GM12878 (cell line): ENCODE data around the gene UBE2D1. TPM values are rescaled to one million over a fixed set of nuclear protein-coding genes. Genes with fewer than 3 reads are reported as not detected.
"Not testable (repeated sequence)": the region's sequence is repeated elsewhere in the genome, so short reads cannot be mapped to it uniquely, and the experiment has no call there.

ENCODE experiments used
- ATAC-seq: fragments of 200-7000 bp; cut with Tn5 transposase; 3 replicates; pipeline ENCODE4 v1.9.1; 2020; ENCODE audit warnings: mild to moderate bottlenecking, moderate library complexity
- BruUV-seq: library from RNA; stranded (reverse); fragments of 400-500 nt; replicated peaks from 2 replicates; lab custom pipeline; 2021; lab: Mats Ljungman, UMichigan
- CTCF ChIA-PET: fragments of 300-600 bp; sonication (Branson Sonifier 250); formaldehyde crosslinking; extraction: SDS; loops from one replicate; lab custom pipeline; 2021; ENCODE audit warnings: inconsistent platforms; lab: Yijun Ruan, JAX
- POLR2A ChIA-PET: fragments of 350-600 bp; formaldehyde crosslinking; extraction: SDS; loops from one replicate; lab custom pipeline; 2021; ENCODE audit warnings: inconsistent platforms; lab: Charles Lee
- RAD21 ChIA-PET: fragments of 300-600 bp; sonication (Branson Sonifier 250); formaldehyde crosslinking; loops from one replicate; lab custom pipeline; 2023; ENCODE audit warnings: antibody characterized with exemption; ENCODE audit not compliant: unreplicated experiment; lab: Charles Lee
- SMC1A ChIA-PET: fragments of 300-600 bp; sonication (Branson Sonifier 250); formaldehyde crosslinking; loops from one replicate; lab custom pipeline; 2023; ENCODE audit not compliant: unreplicated experiment, uncharacterized antibody; lab: Charles Lee
- DNase-seq: peaks from one replicate; pipeline ENCODE4 v3.0.0-alpha.2; 2011; ENCODE audit warnings: low read depth, low spot score
- FAIRE-seq: peaks from 3 replicates; lab custom pipeline; 2011; peaks lifted over from hg19 to GRCh38; lab: Jason Lieb, UNC
- H2AFZ ChIP-seq: 2 replicates; pipeline ENCODE4 v1.6.0; 2011; ENCODE audit warnings: low read depth, low read length, control low read depth; ENCODE audit not compliant: control insufficient read depth
- H3K27ac ChIP-seq: 2 replicates; pipeline ENCODE4 v1.5.1; 2011; ENCODE audit warnings: control low read depth; ENCODE audit not compliant: control insufficient read depth, insufficient read depth
- H3K27me3 ChIP-seq, 2 experiments: replicated peaks in 1 of 2; 2 replicates each; pipeline versions ENCODE4 v1.6.0 to v1.6.1; 2011; ENCODE audit warnings: low read length in 1 of 2; ENCODE audit not compliant: control insufficient read depth in 2 of 2, insufficient read depth in 2 of 2
- H3K36me3 ChIP-seq, 2 experiments: 2 replicates each; pipeline ENCODE4 v1.5.1; 2011; ENCODE audit warnings: low read length in 1 of 2; ENCODE audit not compliant: control insufficient read depth in 2 of 2, insufficient read depth in 2 of 2
- H3K4me1 ChIP-seq: 2 replicates; pipeline ENCODE4 v1.6.1; 2011; ENCODE audit warnings: mild to moderate bottlenecking, low read length, moderate library complexity, mixed read lengths; ENCODE audit not compliant: control insufficient read depth, insufficient read depth
- H3K4me2 ChIP-seq: 2 replicates; pipeline ENCODE4 v1.6.0; 2011; ENCODE audit warnings: control low read depth; ENCODE audit not compliant: control insufficient read depth, insufficient read depth
- H3K4me3 ChIP-seq: fragments of 200-600 bp; sonication (generic); 2 replicates; pipeline ENCODE4 v1.5.1; 2016
- H3K79me2 ChIP-seq: 2 replicates; pipeline ENCODE4 v1.6.0; 2011; ENCODE audit warnings: low read length; ENCODE audit not compliant: control insufficient read depth, insufficient read depth
- H3K9ac ChIP-seq: 2 replicates; pipeline ENCODE4 v1.8.0; 2011; ENCODE audit warnings: low read length, control low read depth, mixed read lengths; ENCODE audit not compliant: control insufficient read depth, insufficient read depth
- H3K9me3 ChIP-seq: replicated peaks from 3 replicates; pipeline ENCODE4 v1.5.1; 2011; ENCODE audit warnings: mild to moderate bottlenecking, low read length; ENCODE audit not compliant: control insufficient read depth, insufficient read depth
- H4K20me1 ChIP-seq: 2 replicates; pipeline ENCODE4 v1.6.0; 2011; ENCODE audit not compliant: control insufficient read depth, insufficient read depth
- GABPA ChIP-seq: IDR thresholded peaks from 2 replicates; pipeline ENCODE4 v1.6.1; 2014; ENCODE audit warnings: antibody characterized with exemption, low read depth, mild to moderate bottlenecking, inconsistent platforms
- HDAC2 ChIP-seq: fragments of 200-600 bp; sonication (generic); IDR thresholded peaks from 2 replicates; pipeline ENCODE4 v1.6.1; 2017
- WGBS: methylation state at CpG from one replicate; pipeline ENCODE4 v1.1.6; 2016; ENCODE audit warnings: low lambda C conversion rate; ENCODE audit not compliant: insufficient replicate concordance, insufficient coverage; ENCODE audit errors: missing lambda C conversion rate; 5-methylcytosine and 5-hydroxymethylcytosine counted together
- in situ Hi-C: fragments of 300-500 bp; cut with MboI; formaldehyde crosslinking; loops from 9 replicates; pipeline ENCODE4 v1.14.3; 2018; ENCODE audit warnings: mixed read lengths
- intact Hi-C: fragments of 100-400 bp; cut with micrococcal nuclease; formaldehyde crosslinking; loops from one replicate; pipeline ENCODE4 v1.14.2; 2022; ENCODE audit not compliant: unreplicated experiment
- polyA plus RNA-seq, 11 experiments: library from polyadenylated mRNA; depleted of rRNA in 4 of 11; unstranded in 6 of 11; stranded (reverse) in 5 of 11; fragments of >200 nt; fragmentation: Nextera tagmentation in 4 of 11; fragmentation: Illumina TruSeq in 1 of 11; extraction: Ambion mirVana in 4 of 11; extraction: Trizol in 1 of 11; gene quantifications; 1 replicate in 1 of 11; 2 replicates in 10 of 11; pipeline versions ENCODE4 v1.2.1 to v1.2.3, GENCODE V29; 2011 to 2016; ENCODE audit warnings: inconsistent platforms in 2 of 11, missing spikeins in 2 of 11, low read depth in 1 of 11
- total RNA-seq, 4 experiments: library from RNA; depleted of rRNA in 3 of 4; stranded (reverse); fragments of >200 nt in 3 of 4; fragmentation: Illumina TruSeq in 1 of 4; extraction: Trizol in 1 of 4; gene quantifications; 2 replicates each; pipeline versions ENCODE4 v1.2.1 to v1.2.3, GENCODE V29; 2013 to 2021
- TF ChIP-seq, protein P1 (sequence below): fragments of 450-650 bp; IDR thresholded peaks from 2 replicates; pipeline ENCODE4 v1.6.1; 2018; ENCODE audit warnings: borderline replicate concordance, mild to moderate bottlenecking; ENCODE audit not compliant: partially characterized antibody
- TF ChIP-seq, protein P2 (sequence below): fragments of 450-650 bp; IDR thresholded peaks from 2 replicates; pipeline ENCODE4 v1.6.1; 2017; ENCODE audit warnings: mild to moderate bottlenecking, moderate library complexity
- TF ChIP-seq, protein P3 (sequence below): IDR thresholded peaks from 2 replicates; pipeline ENCODE4 v1.6.1; 2011; ENCODE audit warnings: borderline replicate concordance, low read depth, mild to moderate bottlenecking, moderate library complexity, low read length; ENCODE audit not compliant: insufficient read depth, poor library complexity, severe bottlenecking

UBE2D1 gene
- total and polyA plus RNA-seq, 10 of the 15 experiments (the other 5 are each of a cell fraction or from before 2014, with no cell fraction given) = 6.1 to 32.0 (median 15.5) TPM

DNA sequence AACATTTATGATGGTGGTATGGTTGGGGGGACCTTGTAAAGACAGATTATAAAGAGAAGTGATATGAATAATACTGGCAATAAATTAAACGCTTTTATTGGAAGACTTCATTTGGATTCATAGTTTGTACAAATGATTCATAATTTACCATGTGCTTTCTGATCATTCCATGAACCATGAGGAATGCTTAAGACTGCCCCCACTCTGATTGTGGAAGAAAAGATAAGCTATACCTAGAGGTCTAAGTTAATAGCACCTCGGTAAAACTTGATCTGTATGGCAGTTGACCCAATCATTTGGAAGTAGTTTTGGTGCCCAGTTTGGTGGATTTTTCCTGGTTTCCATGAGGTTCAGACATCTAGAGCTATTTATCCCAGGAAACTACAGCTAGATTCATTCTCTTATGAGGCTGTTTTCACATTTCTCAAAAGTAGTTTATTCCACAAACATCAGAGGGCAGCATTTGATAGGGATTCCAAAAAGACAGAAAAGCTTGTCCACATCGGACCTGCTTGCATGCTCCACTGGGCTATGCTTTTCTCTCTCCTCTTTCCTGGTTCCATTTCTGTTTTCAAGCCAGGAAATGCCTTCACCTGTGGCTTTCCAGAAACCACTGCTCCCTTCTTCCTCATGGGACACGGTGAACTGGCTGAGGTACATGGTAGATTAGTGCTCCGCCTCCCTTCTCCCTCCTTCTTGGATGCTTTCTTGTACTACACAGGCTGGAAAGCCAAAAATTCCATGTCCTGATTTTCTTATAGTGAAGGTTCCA is 79.7 kb downstream of the UBE2D1 start (continued):
- TF ChIP-seq, protein P1, sequence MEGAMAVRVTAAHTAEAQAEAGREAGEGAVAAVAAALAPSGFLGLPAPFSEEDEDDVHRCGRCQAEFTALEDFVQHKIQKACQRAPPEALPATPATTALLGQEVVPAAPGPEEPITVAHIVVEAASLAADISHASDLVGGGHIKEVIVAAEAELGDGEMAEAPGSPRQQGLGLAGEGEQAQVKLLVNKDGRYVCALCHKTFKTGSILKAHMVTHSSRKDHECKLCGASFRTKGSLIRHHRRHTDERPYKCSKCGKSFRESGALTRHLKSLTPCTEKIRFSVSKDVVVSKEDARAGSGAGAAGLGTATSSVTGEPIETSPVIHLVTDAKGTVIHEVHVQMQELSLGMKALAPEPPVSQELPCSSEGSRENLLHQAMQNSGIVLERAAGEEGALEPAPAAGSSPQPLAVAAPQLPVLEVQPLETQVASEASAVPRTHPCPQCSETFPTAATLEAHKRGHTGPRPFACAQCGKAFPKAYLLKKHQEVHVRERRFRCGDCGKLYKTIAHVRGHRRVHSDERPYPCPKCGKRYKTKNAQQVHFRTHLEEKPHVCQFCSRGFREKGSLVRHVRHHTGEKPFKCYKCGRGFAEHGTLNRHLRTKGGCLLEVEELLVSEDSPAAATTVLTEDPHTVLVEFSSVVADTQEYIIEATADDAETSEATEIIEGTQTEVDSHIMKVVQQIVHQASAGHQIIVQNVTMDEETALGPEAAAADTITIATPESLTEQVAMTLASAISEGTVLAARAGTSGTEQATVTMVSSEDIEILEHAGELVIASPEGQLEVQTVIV = no peak
- TF ChIP-seq HDAC2 = no peak
- no peak for TF ChIP-seq GABPA
- TF ChIP-seq, all 136 proteins: peak for 0

DNA sequence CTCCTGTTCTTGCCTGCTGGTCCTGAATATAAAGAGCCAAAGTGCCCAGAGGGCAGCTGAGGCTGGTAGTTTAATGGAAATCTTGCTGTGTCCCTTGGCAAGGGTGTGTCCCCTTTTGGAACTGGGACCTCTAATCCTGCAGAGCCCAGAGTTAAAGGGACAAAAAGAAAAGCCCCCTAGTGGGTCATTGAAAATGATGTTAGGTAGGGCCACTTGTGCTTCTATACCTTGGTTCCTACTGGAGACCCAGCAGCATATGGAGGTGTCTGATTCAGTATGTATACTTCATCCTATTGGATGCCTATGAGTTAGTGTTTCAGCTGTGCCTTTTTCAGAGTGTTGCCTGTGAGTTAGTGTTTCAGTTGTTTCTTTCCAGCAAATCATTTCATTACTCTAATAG is 81.0 kb downstream of the UBE2D1 start:
- intact Hi-C loops = no loop called here
- TF ChIP-seq, protein P2, sequence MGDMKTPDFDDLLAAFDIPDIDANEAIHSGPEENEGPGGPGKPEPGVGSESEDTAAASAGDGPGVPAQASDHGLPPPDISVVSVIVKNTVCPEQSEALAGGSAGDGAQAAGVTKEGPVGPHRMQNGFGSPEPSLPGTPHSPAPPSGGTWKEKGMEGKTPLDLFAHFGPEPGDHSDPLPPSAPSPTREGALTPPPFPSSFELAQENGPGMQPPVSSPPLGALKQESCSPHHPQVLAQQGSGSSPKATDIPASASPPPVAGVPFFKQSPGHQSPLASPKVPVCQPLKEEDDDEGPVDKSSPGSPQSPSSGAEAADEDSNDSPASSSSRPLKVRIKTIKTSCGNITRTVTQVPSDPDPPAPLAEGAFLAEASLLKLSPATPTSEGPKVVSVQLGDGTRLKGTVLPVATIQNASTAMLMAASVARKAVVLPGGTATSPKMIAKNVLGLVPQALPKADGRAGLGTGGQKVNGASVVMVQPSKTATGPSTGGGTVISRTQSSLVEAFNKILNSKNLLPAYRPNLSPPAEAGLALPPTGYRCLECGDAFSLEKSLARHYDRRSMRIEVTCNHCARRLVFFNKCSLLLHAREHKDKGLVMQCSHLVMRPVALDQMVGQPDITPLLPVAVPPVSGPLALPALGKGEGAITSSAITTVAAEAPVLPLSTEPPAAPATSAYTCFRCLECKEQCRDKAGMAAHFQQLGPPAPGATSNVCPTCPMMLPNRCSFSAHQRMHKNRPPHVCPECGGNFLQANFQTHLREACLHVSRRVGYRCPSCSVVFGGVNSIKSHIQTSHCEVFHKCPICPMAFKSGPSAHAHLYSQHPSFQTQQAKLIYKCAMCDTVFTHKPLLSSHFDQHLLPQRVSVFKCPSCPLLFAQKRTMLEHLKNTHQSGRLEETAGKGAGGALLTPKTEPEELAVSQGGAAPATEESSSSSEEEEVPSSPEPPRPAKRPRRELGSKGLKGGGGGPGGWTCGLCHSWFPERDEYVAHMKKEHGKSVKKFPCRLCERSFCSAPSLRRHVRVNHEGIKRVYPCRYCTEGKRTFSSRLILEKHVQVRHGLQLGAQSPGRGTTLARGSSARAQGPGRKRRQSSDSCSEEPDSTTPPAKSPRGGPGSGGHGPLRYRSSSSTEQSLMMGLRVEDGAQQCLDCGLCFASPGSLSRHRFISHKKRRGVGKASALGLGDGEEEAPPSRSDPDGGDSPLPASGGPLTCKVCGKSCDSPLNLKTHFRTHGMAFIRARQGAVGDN = no peak
- TF ChIP-seq, protein P3, sequence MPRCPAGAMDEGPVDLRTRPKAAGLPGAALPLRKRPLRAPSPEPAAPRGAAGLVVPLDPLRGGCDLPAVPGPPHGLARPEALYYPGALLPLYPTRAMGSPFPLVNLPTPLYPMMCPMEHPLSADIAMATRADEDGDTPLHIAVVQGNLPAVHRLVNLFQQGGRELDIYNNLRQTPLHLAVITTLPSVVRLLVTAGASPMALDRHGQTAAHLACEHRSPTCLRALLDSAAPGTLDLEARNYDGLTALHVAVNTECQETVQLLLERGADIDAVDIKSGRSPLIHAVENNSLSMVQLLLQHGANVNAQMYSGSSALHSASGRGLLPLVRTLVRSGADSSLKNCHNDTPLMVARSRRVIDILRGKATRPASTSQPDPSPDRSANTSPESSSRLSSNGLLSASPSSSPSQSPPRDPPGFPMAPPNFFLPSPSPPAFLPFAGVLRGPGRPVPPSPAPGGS = no peak
- H3K4me3 ChIP-seq = no peak overlapping the region
- H3K79me2 ChIP-seq = no peaks in the 10 kb centered on the region
- H3K9me3 ChIP-seq = no peaks in the 10 kb centered on the region
- H3K9ac ChIP-seq = no peak overlapping the region
- ATAC-seq = no peak
- RAD21 ChIA-PET = interaction anchor here (0.6 kb wide), 1 partner anchor 57 kb away, joined by 4 read pairs; no protein-coding TSS in a partner anchor
- POLR2A ChIA-PET = no interaction called here
- H3K27ac ChIP-seq = no peak overlapping the region
- no peaks in the 10 kb centered on the region for H3K4me1 ChIP-seq
- no peak overlapping the region for H3K4me2 ChIP-seq
- BruUV-seq = no TSS peak
- SMC1A ChIA-PET = interaction anchor here (0.8 kb wide), 1 partner anchor 18 kb away, joined by 3 read pairs; no protein-coding TSS in a partner anchor
- no peak for FAIRE-seq
- no peaks in the 10 kb centered on the region for H4K20me1 ChIP-seq
- in situ Hi-C loops = no loop called here
- DNase-seq = no peak
- H3K36me3 ChIP-seq = no peaks in the 10 kb centered on the region
- H2AFZ ChIP-seq = no peak overlapping the region
- CTCF ChIA-PET = interaction anchor here (1.8 kb wide), 1 partner anchor 115 kb away, joined by 3 read pairs; no protein-coding TSS in a partner anchor
- H3K27me3 ChIP-seq = no peaks in the 10 kb centered on the region

DNA sequence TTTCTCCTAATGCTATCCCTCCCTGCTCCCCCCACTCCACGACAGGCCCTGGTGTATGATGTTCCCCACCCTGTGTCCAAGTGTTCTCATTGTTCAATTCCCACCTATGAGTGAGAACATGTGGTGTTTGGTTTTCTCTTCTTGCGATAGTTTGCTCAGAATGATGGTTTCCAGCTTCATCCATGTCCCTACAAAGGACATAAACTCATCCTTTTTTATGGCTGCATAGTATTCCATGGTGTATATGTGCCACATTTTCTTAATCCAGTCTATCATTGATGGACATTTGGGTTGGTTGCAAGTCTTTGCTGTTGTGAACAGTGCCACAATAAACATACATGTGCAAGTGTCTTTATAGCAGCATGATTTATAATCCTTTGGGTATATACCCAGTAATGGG is 83.1 kb downstream of the UBE2D1 start:
- H3K4me3 ChIP-seq, H3K79me2 ChIP-seq, H3K9ac ChIP-seq, SMC1A ChIA-PET, H3K4me1 ChIP-seq, H3K36me3 ChIP-seq, H3K9me3 ChIP-seq, H3K27me3 ChIP-seq, in situ Hi-C loops, H2AFZ ChIP-seq, RAD21 ChIA-PET, intact Hi-C loops, CTCF ChIA-PET, BruUV-seq, DNase-seq, ATAC-seq, POLR2A ChIA-PET, H3K4me2 ChIP-seq, H3K27ac ChIP-seq, H4K20me1 ChIP-seq, FAIRE-seq: not testable (repeated sequence)
- WGBS = 8% methylated on average over 2 of the region's 2 CpGs
